HTR-8/SVneo (cell line): Measurements from ENCODE around the gene RBP3.

Experiments used
- DNase-seq: peaks from one replicate; pipeline ENCODE4 v3.0.0; 2011; ENCODE audit warnings: low spot score, mixed read lengths; ENCODE audit not compliant: insufficient read length
- FAIRE-seq: peaks from 2 replicates; lab custom pipeline; 2011; peaks lifted over from hg19 to GRCh38; lab: Jason Lieb, UNC

The RBP3 gene

GRCh38 chr10:47354165-47354564, 6.0 kb downstream of the RBP3 start:
- DNase-seq (peak; percentile 53), FAIRE-seq (no peak)

- no peak for FAIRE-seq
Measured at GRCh38 chr10:47354900-47355299, 6.7 kb downstream of the RBP3 start.

GRCh38 chr10:47356708-47357107, 8.5 kb downstream of the RBP3 start:
- FAIRE-seq, result no peak
- no peak for DNase-seq

More at GRCh38 chr10:47354900-47355299, 6.7 kb downstream of the RBP3 start:
- no peak for DNase-seq

DNA sequence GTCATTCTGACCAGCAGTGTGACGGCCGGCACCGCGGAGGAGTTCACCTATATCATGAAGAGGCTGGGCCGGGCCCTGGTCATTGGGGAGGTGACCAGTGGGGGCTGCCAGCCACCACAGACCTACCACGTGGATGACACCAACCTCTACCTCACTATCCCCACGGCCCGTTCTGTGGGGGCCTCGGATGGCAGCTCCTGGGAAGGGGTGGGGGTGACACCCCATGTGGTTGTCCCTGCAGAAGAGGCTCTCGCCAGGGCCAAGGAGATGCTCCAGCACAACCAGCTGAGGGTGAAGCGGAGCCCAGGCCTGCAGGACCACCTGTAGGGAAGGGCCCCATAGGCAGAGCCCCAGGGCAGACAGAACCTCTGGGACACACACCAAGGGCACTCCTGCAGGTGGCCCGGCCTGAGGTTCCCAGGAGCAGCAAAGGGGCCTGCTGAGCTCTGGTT, 9.0 kb downstream of the RBP3 start:
- DNase-seq (no peak), FAIRE-seq (no peak)

DNA sequence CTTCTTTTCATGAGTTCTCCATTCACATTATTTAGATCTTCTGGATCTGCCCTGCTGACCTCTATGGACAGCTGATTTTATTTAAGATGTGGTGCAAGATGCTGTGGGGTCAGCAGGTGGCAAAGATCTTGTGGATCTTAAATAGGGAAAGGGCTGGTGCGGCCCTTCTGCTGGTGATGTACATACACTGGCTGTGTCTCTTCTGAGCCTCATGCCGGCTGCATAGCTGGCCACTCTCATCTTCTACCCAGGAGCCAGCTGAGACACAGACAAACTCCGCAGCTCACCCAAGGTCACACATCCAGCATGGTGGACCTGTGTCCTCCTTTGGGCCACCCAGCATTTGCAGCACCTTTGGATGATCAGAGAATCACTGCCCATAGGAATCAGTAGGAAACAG, 9.7 kb downstream of the RBP3 start:
- DNase-seq (no peak), FAIRE-seq (no peak)

DNA sequence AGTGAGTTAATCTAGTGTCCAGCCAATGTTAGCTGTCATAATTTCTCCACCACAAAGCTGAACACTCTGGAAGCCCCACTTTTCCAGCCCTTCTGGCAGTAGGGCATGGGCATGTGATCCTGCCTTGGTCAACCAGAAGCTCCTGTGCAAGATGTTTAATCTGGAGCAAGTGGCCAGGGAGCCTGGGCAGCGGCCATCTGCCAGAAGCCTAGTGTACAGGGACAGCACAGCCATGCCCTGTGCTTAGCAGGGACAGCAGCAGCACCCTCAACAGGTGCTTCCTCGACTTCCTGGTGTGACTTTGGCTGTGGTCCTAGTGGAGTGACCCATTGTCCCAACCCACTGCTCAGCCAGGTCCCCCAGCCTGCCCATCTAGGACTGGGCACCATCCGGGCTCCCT, 10.3 kb downstream of the RBP3 start:
- no peak for FAIRE-seq
- DNase-seq, result no peak

- DNase-seq, result no peak
- FAIRE-seq, result no peak
Measured at GRCh38 chr10:47359101-47359500, 10.9 kb downstream of the RBP3 start.

DNA sequence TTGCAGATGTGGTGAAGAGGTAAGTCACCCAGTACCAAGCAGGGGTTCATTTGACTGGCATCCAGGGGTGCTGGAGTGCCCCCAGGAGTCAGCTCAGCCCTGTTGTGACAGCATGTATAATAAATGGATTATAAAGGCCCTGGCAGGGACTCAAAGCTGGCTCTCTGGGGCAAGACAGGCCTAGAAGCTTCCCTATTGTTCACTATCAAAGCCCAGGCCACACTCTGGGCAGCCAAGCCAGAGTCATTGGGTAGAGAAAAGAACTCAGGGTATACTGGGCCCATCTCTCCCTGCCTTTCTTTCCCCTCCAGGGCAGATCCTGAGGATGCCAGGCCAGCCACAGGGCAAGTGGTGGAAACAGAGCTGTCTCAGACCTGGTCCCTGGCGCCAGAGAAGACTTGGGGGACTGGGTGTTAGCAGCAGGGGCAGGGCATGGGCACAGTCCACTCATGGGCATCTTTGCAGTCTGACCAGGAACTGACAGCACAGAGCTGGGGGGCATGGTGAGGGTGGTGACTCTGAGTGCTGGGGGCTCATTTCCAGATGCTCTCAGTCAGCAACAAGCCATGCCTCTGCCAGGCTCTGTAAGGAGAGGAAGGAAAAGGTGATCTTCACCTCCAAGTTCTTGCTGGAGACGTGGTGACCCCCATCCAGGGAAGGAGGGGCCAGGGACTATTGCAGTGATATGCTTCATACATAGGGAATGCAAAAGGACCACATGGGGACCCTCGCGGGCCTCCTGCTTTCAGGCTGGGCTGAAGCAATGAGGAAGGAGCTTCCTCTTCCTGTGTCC, 11.7 kb downstream of the RBP3 start:
- DNase-seq (no peak), FAIRE-seq (no peak)

DNA sequence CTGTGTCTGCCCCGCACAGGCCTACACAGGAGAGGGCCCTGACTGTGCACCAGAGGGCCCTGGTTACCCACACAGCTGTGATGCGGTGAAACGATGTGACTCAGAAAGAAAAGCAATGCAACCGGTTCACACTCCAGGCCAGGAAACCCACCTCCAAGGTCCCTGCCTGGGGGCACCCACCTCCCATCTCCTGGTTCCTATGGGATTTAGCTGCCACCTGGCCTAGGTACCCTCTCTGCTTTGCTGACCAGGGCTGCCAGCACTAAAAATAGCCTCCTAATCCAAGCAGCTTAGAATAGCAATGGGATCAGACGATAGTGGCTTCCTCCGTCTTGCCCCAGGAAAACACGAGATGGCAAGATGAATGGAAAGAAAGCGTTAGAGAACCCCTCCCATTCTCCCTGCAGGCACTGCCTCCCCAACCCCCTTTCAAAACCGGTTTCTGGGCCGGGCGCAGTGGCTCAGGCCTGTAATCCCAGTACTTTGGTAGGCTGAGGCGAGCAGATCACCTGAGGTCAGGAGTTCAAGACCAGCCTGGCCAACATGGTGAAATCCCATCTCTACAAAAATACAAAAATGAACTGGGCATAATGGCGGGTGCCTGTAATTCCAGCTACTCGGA, 12.4 kb downstream of the RBP3 start:
- no peak for DNase-seq
- FAIRE-seq, result no peak

- peak; percentile 52 for DNase-seq
- FAIRE-seq, result no peak
Measured at GRCh38 chr10:47361293-47361692, 13.1 kb downstream of the RBP3 start.

DNA sequence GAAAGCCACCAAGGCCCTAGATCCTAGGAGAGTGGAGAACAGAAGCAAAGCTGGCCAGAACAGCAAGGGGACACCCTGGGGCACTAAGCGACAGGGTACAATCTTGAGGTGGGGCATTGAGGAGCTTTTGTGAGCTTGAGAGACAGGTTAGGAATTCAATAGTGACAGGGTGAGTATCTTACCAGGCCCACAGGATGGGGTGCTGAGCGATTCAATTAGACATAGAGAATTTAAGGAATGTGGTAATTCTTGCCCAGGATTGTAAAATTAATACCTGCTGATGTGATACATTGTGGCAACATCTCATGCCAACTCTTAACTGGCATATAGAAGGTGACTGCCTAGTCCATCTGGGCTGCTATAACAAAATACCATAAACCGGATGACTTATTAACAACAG, 14.0 kb downstream of the RBP3 start:
- FAIRE-seq (no peak), DNase-seq (no peak)

DNA sequence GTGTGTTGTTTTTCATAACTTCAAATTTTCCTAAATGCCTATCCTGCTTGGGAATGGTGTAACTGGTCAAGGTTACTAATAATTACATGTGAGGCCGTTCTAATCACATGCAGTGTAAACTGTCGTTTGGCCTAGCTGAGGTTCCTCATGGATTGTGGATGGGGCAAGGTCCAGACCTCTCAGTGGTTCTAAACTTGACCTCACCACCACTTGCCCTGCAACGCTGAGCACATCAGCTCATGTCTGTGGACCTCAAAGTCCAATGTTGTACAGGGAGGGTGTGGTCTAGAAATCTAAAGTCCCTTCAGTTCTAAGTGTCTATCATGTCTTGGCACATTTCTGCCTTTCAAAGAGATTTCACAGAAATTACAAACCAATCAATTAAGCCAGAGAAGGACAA, 15.6 kb downstream of the RBP3 start:
- DNase-seq (no peak), FAIRE-seq (no peak)

DNA sequence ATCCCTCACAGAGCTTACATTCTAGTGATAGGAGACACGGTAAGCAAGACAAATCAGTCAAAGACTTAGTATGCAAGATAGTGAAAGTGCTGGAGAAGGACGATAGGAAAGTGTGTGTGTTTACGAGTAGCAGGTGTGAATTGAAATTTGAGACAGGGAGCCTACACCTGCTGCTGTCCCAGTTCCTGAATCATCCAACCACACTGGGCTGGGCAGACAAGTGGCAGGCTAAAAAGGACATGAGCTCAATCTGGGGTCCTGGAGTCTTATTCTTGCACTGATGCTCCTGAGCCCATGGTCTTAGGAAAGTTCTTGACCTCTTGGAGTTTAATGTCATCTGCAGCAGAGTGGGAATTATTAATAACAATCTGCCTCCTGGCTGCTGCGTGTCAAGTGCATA, 16.2 kb downstream of the RBP3 start:
- FAIRE-seq (no peak), DNase-seq (no peak)

- FAIRE-seq (no peak), DNase-seq (no peak)
Measured at GRCh38 chr10:47364911-47365310, 16.7 kb downstream of the RBP3 start.

GRCh38 chr10:47365431-47366180, 17.4 kb downstream of the RBP3 start:
- FAIRE-seq (no peak), DNase-seq (no peak)

GRCh38 chr10:47366181-47366631, 18.0 kb downstream of the RBP3 start:
- FAIRE-seq, result no peak
- no peak for DNase-seq

- FAIRE-seq, result no peak
Measured at GRCh38 chr10:47366731-47367460, 18.7 kb downstream of the RBP3 start.

GRCh38 chr10:47367646-47368045, 19.5 kb downstream of the RBP3 start:
- no peak for FAIRE-seq
- DNase-seq, result no peak

More at GRCh38 chr10:47366731-47367460, 18.7 kb downstream of the RBP3 start:
- no peak for DNase-seq

GRCh38 chr10:47368431-47369180, 20.4 kb downstream of the RBP3 start:
- FAIRE-seq (no peak), DNase-seq (no peak)
